ENCODE measurements around the gene PARD3B.

PARD3B gene

DNA sequence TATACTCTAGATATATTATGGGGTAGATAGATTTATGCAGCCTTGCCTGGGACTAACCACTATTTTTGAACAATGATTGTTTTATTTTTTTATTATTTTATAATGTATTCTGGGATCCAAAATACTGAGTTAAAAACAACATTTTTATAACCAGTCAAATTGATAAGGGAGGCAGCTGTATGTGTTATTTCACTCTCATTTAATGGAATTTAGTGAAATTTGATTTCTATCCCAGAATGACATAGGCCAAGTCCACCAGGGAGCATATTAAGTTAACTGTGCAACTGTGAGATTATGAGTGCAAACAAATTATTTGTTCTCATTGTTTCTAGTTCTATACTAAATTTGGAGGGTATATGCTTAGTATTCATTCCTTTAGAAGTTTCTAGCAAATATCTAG lies 583.5 kb downstream of the PARD3B start:
- Histone ChIP-seq H3K27me3 (ENCODE audit: control insufficient read depth, insufficient read depth, low read length) (no peaks in the 10 kb centered on the region), H3K27ac (ENCODE audit: low read depth, low read length) (no peak overlapping the region), H3K36me3 (ENCODE audit: control insufficient read depth, insufficient read depth, low read length) (no peaks in the 10 kb centered on the region), H3K4me3 (ENCODE audit: low read depth, low read length) (no peak overlapping the region), H3K9me3 (ENCODE audit: control insufficient read depth, insufficient read depth, low read length) (no peaks in the 10 kb centered on the region), H3K9ac (ENCODE audit: low read depth, low read length) (no peak overlapping the region), H3K4me1 (ENCODE audit: control insufficient read depth, insufficient read depth, low read length) (peaks cover 10% of the 10 kb centered on the region)

DNA sequence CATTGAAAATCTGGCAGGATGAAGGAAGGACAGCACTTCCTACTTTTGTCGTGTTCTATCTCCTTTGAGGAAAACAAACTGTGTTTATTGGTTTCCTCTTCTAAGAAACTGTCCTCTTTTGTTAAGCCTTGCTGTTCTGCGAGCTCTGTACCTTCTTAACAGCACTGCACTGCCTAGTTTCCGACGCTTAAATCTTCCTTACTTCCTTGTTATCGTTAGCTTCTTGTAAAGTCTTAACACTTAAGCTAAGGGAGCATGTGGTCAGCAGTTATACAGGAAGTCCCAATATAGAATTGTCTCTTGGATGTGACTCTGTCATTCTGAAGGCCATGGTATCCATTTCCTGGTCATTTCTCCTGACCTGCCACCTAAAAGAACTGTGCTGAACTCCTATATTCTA lies 584.3 kb downstream of the PARD3B start:
- no peak overlapping the region for H3K9ac ChIP-seq (ENCODE audit: low read depth, low read length)
- peaks cover 10% of the 10 kb centered on the region for H3K4me1 ChIP-seq (ENCODE audit: control insufficient read depth, insufficient read depth, low read length)
- H3K9me3 ChIP-seq (ENCODE audit: control insufficient read depth, insufficient read depth, low read length), result no peaks in the 10 kb centered on the region
- H3K4me3 ChIP-seq (ENCODE audit: low read depth, low read length), result no peak overlapping the region
- no peaks in the 10 kb centered on the region for H3K27me3 ChIP-seq (ENCODE audit: control insufficient read depth, insufficient read depth, low read length)
- H3K36me3 ChIP-seq (ENCODE audit: control insufficient read depth, insufficient read depth, low read length), result no peaks in the 10 kb centered on the region
- no peak overlapping the region for H3K27ac ChIP-seq (ENCODE audit: low read depth, low read length)

DNA sequence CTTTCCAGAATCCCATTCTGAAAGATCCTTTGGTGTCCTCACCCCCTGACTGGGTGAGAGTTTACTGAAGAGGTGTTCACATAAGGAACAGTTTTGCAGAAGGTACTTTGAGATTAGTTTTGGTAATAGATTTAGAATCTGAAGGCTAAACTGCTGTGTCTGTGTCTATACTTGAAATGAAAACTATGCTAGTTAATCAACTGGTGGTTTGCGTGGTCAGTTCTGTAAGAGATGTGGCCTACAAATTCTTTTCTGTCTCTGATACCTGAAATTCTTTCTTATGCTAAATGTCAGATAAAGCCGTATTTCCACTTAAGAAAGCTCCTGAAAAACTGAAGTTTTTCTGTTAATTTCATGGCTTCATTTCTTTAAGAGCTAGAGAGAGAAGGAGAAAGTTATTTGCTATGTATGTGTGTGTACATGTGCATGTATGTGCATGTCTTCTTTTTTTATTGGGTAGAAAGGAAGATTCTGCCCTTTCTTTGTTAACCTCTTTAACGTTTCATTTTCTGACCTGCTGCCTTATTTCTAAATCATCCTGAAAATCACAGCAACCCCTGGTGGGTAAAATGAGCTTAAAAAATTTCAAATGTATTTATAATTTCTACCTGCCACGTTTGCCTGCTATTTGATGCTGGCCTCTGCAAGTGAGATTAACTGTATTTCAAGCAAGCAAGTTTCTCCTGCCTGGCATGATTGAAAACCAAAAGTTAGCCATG lies 585.0 kb downstream of the PARD3B start:
- no peak overlapping the region for H3K27ac ChIP-seq (ENCODE audit: low read depth, low read length)
- peaks cover 10% of the 10 kb centered on the region for H3K4me1 ChIP-seq (ENCODE audit: control insufficient read depth, insufficient read depth, low read length)
- no peaks in the 10 kb centered on the region for H3K27me3 ChIP-seq (ENCODE audit: control insufficient read depth, insufficient read depth, low read length)

DNA sequence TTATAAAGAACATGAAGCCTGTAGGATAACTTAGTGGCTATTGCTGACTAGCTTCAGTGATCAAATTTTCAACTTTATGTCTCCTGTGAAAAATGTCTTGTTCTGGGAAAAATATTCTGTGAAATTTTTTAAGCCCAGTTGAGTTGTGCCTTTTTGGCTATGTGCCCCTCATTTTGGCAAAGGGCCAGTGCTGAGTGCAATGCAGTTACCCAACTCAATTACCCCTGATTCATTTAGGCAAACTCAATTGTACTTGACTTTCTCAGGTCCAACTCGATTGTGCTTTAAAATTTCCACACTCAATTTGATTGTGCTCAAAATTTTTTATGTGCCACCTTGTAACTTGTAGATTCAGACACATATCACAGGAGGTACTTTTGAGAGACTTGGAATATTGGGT lies 588.3 kb downstream of the PARD3B start:
- Histone ChIP-seq H3K9me3 (ENCODE audit: control insufficient read depth, insufficient read depth, low read length) (no peaks in the 10 kb centered on the region), H3K4me3 (ENCODE audit: low read depth, low read length) (no peak overlapping the region), H3K36me3 (ENCODE audit: control insufficient read depth, insufficient read depth, low read length) (no peaks in the 10 kb centered on the region), H3K4me1 (ENCODE audit: control insufficient read depth, insufficient read depth, low read length) (peaks cover 10% of the 10 kb centered on the region), H3K27me3 (ENCODE audit: control insufficient read depth, insufficient read depth, low read length) (no peaks in the 10 kb centered on the region), H3K27ac (ENCODE audit: low read depth, low read length) (no peak overlapping the region), H3K9ac (ENCODE audit: low read depth, low read length) (no peak overlapping the region)

More for the DNA sequence above, 585.0 kb downstream of the PARD3B start:
- Histone ChIP-seq H3K36me3 (ENCODE audit: control insufficient read depth, insufficient read depth, low read length) (no peaks in the 10 kb centered on the region), H3K9ac (ENCODE audit: low read depth, low read length) (no peak overlapping the region), H3K4me3 (ENCODE audit: low read depth, low read length) (no peak overlapping the region), H3K9me3 (ENCODE audit: control insufficient read depth, insufficient read depth, low read length) (no peaks in the 10 kb centered on the region)

DNA sequence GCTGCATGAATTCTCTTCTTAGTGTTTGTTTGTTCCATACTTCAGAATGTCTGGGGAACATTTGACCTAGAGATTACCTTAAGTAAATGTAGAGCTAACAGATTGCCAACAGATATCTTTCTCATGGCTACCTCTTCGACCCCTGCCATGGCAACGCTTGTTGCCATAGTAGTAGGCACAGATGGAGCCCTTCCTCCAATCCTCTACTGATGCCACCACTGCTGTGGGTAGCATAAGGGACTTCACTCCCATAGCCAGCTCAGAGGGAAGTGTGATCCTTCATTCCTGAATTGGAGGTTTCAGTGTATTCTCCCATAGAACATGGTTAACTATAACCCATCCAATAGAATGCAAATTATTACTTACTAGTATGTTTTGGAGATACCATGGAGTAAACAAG lies 593.5 kb downstream of the PARD3B start:
- Histone ChIP-seq H3K27me3 (ENCODE audit: control insufficient read depth, insufficient read depth, low read length) (no peaks in the 10 kb centered on the region), H3K36me3 (ENCODE audit: control insufficient read depth, insufficient read depth, low read length) (no peaks in the 10 kb centered on the region), H3K9me3 (ENCODE audit: control insufficient read depth, insufficient read depth, low read length) (no peaks in the 10 kb centered on the region), H3K4me3 (ENCODE audit: low read depth, low read length) (no peak overlapping the region), H3K27ac (ENCODE audit: low read depth, low read length) (no peak overlapping the region), H3K9ac (ENCODE audit: low read depth, low read length) (no peak overlapping the region), H3K4me1 (ENCODE audit: control insufficient read depth, insufficient read depth, low read length) (peaks cover 38% of the 10 kb centered on the region)

DNA sequence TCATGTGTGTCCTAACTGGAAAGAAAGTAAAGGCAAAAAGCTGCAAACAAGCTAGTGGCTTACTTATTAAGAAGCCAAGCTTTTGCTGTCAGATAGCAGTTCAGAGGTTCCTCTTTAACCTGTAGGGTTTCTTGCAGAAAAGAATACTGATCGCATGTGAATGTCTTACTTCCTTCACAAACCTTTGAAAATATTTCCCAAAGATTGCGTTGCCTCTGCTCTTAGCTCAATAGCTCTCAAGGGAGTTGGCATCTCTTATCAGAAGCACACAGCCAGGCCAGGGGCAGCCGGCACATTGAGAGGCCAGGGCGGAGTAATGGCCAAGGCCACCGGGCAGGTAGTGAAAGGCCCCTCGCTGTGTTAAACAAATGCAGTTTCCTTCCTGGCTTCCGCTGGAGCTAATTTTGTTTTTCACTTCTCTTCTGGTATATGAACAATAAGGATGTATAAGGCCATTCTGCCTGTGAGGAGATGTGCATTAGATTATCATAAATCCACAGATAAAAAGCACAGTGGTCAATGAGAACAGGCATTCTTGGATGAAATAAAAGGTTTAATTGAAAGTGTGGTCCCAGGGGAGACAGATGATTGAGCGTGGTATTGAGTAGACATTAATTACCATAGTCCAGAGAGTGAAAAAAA lies 594.7 kb downstream of the PARD3B start:
- no peaks in the 10 kb centered on the region for H3K36me3 ChIP-seq (ENCODE audit: control insufficient read depth, insufficient read depth, low read length)
- H3K27ac ChIP-seq (ENCODE audit: low read depth, low read length), result peak overlapping the region; percentile 77
- H3K27me3 ChIP-seq (ENCODE audit: control insufficient read depth, insufficient read depth, low read length), result no peaks in the 10 kb centered on the region
- no peaks in the 10 kb centered on the region for H3K9me3 ChIP-seq (ENCODE audit: control insufficient read depth, insufficient read depth, low read length)
- peak overlapping the region; percentile 37; the same call in 1 of the 2 replicates for H3K4me3 ChIP-seq (ENCODE audit: low read depth, low read length)
- no peak overlapping the region for H3K9ac ChIP-seq (ENCODE audit: low read depth, low read length)
- H3K4me1 ChIP-seq (ENCODE audit: control insufficient read depth, insufficient read depth, low read length), result peaks cover 38% of the 10 kb centered on the region

DNA sequence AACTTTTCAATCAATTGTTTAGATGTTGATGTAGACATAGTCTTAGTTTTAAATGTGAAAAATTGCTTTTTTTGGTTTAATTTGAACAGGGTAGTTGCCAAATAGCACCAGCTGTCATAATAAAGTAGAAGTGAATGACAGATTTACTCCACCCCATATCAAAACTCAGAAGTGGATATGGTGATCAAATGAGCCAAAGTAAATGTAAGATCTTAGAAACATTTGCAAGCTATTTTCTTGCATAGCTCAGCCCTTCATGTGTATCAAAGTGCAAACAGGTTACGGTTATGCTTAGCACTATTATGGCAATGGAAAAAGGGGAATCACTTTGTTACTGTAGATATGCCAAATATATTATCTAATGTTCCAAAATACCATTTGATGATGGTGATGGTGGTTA lies 596.1 kb downstream of the PARD3B start:
- Histone ChIP-seq H3K4me3 (ENCODE audit: low read depth, low read length) (no peak overlapping the region), H3K27me3 (ENCODE audit: control insufficient read depth, insufficient read depth, low read length) (no peaks in the 10 kb centered on the region), H3K9me3 (ENCODE audit: control insufficient read depth, insufficient read depth, low read length) (no peaks in the 10 kb centered on the region), H3K9ac (ENCODE audit: low read depth, low read length) (no peak overlapping the region), H3K36me3 (ENCODE audit: control insufficient read depth, insufficient read depth, low read length) (no peaks in the 10 kb centered on the region), H3K27ac (ENCODE audit: low read depth, low read length) (no peak overlapping the region), H3K4me1 (ENCODE audit: control insufficient read depth, insufficient read depth, low read length) (peaks cover 38% of the 10 kb centered on the region)

DNA sequence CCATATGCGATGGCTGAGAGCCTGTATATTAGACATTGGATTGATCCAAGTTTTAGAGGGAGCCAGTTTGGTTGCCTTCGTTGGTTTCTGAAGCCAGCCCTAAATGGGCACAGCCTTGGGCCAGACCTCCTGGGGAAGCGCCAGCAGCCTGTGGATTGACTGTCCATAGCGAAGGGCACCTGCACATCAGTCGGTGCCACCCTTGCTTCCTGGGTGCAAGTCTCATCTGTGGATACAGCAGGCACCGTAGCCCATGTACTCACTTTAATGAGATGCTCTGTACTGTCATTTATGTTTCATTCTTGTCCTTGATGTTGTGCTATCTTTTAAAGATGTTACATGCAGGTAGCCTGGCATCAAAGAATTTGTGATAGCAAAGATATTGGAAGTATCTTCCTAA lies 600.6 kb downstream of the PARD3B start:
- Histone ChIP-seq H3K9ac (ENCODE audit: low read depth, low read length) (no peak overlapping the region), H3K4me3 (ENCODE audit: low read depth, low read length) (no peak overlapping the region), H3K4me1 (ENCODE audit: control insufficient read depth, insufficient read depth, low read length) (peaks cover 15% of the 10 kb centered on the region), H3K9me3 (ENCODE audit: control insufficient read depth, insufficient read depth, low read length) (no peaks in the 10 kb centered on the region), H3K36me3 (ENCODE audit: control insufficient read depth, insufficient read depth, low read length) (no peaks in the 10 kb centered on the region), H3K27me3 (ENCODE audit: control insufficient read depth, insufficient read depth, low read length) (no peaks in the 10 kb centered on the region), H3K27ac (ENCODE audit: low read depth, low read length) (no peak overlapping the region)

DNA sequence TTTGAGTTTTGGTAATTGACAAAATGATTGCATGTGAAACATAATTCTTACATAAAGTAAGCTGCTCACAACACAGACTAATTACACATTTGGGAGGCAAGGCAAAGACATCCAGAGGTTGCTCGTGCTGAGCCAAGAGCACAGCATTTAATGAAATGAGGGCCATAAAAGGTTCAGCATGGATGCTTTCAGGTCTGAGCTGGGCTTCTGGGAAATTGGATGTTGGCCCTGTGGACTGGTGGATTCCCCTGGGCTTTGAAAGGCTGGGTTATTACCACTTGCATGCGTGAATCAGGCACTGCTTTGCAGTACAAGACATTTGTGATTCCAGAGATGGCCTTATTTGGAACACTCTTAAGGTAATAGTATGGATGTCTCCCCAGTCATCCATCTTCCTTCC lies 603.5 kb downstream of the PARD3B start:
- Histone ChIP-seq H3K4me1 (ENCODE audit: control insufficient read depth, insufficient read depth, low read length) (no peaks in the 10 kb centered on the region), H3K4me3 (ENCODE audit: low read depth, low read length) (no peak overlapping the region), H3K36me3 (ENCODE audit: control insufficient read depth, insufficient read depth, low read length) (no peaks in the 10 kb centered on the region), H3K9me3 (ENCODE audit: control insufficient read depth, insufficient read depth, low read length) (no peaks in the 10 kb centered on the region), H3K27me3 (ENCODE audit: control insufficient read depth, insufficient read depth, low read length) (no peaks in the 10 kb centered on the region), H3K27ac (ENCODE audit: low read depth, low read length) (no peak overlapping the region), H3K9ac (ENCODE audit: low read depth, low read length) (no peak overlapping the region)

DNA sequence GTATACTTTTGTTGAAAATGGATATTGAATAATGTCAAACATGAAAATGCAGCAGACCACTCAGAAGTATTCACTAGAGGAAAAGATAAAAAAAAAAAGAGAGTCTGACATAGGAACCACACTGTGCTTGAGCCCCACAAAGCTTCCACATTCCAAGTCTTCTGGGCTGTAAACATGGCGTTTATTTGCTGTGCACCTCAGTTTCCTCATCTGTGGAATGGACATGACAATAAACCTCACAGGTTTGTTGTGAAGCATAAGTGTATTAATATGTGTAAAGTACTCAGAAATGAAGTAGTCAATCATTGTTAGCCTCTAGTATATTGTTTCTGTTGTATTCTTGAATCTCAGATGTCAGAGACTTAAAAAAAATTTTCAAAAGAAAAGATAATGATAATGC lies 611.2 kb downstream of the PARD3B start:
- Histone ChIP-seq H3K4me3 (ENCODE audit: low read depth, low read length) (no peak overlapping the region), H3K27me3 (ENCODE audit: control insufficient read depth, insufficient read depth, low read length) (no peaks in the 10 kb centered on the region), H3K36me3 (ENCODE audit: control insufficient read depth, insufficient read depth, low read length) (no peaks in the 10 kb centered on the region), H3K27ac (ENCODE audit: low read depth, low read length) (no peak overlapping the region), H3K4me1 (ENCODE audit: control insufficient read depth, insufficient read depth, low read length) (peaks cover 4% of the 10 kb centered on the region; the same call in 1 of the 2 replicates), H3K9ac (ENCODE audit: low read depth, low read length) (no peak overlapping the region), H3K9me3 (ENCODE audit: control insufficient read depth, insufficient read depth, low read length) (no peaks in the 10 kb centered on the region)

DNA sequence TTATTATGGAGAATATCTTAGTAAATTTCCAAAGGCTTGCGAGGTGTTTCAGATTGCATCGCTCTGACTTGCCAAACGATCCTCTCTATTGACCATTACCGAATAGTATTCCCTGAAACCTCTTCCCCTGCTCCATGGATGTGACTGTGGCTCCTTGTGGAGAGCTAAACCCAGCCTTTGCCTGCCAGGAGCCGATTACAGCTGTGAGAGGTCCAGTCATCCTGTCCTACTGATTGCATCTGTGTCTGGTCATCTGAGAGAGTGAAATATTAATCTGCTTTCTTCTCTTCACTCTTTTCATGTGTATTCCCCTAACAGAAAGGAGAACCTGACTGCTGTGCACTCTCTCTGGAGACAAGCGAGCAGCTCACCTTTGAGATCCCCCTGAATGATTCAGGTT lies 613.1 kb downstream of the PARD3B start:
- Histone ChIP-seq H3K9ac (ENCODE audit: low read depth, low read length) (no peak overlapping the region), H3K9me3 (ENCODE audit: control insufficient read depth, insufficient read depth, low read length) (no peaks in the 10 kb centered on the region), H3K27ac (ENCODE audit: low read depth, low read length) (no peak overlapping the region)

More for the DNA sequence above, 613.1 kb downstream of the PARD3B start:
- peaks cover 4% of the 10 kb centered on the region; the same call in 1 of the 2 replicates for H3K4me1 ChIP-seq (ENCODE audit: control insufficient read depth, insufficient read depth, low read length)
- H3K4me3 ChIP-seq (ENCODE audit: low read depth, low read length), result no peak overlapping the region
- H3K27me3 ChIP-seq (ENCODE audit: control insufficient read depth, insufficient read depth, low read length), result no peaks in the 10 kb centered on the region
- H3K36me3 ChIP-seq (ENCODE audit: control insufficient read depth, insufficient read depth, low read length), result no peaks in the 10 kb centered on the region

All from HUES48 (cell line).